GM12878 (cell line): ENCODE measurements around the gene ZNF644.

ENCODE experiments used
- EZH2 ChIP-seq: IDR thresholded peaks from 2 replicates; pipeline ENCODE4 v1.6.1; 2012; ENCODE audit warnings: low read depth, mild to moderate bottlenecking, control low read depth, inconsistent platforms, low read length, borderline replicate concordance; ENCODE audit not compliant: control insufficient read depth
- HCFC1 ChIP-seq: fragments of 150-350 bp; IDR thresholded peaks from 2 replicates; pipeline ENCODE4 v1.6.1; 2014; ENCODE audit warnings: low read length
- PRDM15 ChIP-seq: fragments of 450-650 bp; formaldehyde crosslinking; IDR thresholded peaks from 2 replicates; pipeline ENCODE4 v1.4.0; 2020; ENCODE audit warnings: mild to moderate bottlenecking, moderate library complexity
- SMC3 ChIP-seq: IDR thresholded peaks from 2 replicates; pipeline ENCODE4 v1.6.1; 2011; ENCODE audit warnings: low read length, improper control_type of control experiment, borderline replicate concordance
- ZNF24 ChIP-seq: fragments of 450-650 bp; IDR thresholded peaks from 2 replicates; pipeline ENCODE4 v1.6.1; 2017; ENCODE audit warnings: antibody characterized with exemption, mild to moderate bottlenecking
- ZSCAN29 ChIP-seq: fragments of 450-650 bp; IDR thresholded peaks from 2 replicates; pipeline ENCODE4 v1.6.1; 2017; ENCODE audit warnings: mild to moderate bottlenecking, moderate library complexity
- ZZZ3 ChIP-seq: IDR thresholded peaks from 2 replicates; pipeline ENCODE4 v1.6.1; 2011; ENCODE audit warnings: low read depth; ENCODE audit not compliant: control insufficient read depth, insufficient read length
- TF ChIP-seq, protein P1 (sequence below), 3 experiments: IDR thresholded peaks in 2 of 3; conservative IDR thresholded peaks in 1 of 3; 2 replicates each; pipeline ENCODE4 v1.5.1; 2011; ENCODE audit warnings: low read depth in 3 of 3, low read length in 3 of 3, mild to moderate bottlenecking in 3 of 3, control low read depth in 2 of 3, moderate library complexity in 2 of 3, inconsistent platforms in 1 of 3, mixed read lengths in 1 of 3; ENCODE audit not compliant: control insufficient read depth in 2 of 3, insufficient read depth in 1 of 3; ENCODE audit errors: extremely low read depth in 1 of 3

DNA sequence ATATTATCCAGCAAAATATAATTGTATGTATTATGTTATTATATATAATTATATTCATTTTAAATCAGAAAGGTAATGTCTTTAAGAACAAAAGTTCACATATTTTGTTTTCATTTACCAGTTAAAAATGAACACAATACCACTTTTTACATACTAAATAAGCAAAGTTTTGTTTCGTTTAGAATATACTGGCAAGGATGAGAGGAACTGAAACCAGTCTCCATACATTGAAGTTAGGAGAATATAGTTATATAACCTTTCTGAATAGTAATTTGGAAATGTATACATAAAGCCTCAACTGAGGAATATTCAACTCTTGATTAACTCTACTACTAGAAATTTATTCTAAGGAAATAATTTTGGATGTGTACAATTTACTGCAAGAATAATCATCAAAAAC is 110.5 kb downstream of the ZNF644 start:
- TF ChIP-seq EZH2 (no peak), ZZZ3 (no peak), PRDM15 (CRISPR knock-in tag) (no peak), HCFC1 (no peak), ZNF24 (no peak), SMC3 (no peak), ZSCAN29 (no peak)
- TF ChIP-seq, protein P1, sequence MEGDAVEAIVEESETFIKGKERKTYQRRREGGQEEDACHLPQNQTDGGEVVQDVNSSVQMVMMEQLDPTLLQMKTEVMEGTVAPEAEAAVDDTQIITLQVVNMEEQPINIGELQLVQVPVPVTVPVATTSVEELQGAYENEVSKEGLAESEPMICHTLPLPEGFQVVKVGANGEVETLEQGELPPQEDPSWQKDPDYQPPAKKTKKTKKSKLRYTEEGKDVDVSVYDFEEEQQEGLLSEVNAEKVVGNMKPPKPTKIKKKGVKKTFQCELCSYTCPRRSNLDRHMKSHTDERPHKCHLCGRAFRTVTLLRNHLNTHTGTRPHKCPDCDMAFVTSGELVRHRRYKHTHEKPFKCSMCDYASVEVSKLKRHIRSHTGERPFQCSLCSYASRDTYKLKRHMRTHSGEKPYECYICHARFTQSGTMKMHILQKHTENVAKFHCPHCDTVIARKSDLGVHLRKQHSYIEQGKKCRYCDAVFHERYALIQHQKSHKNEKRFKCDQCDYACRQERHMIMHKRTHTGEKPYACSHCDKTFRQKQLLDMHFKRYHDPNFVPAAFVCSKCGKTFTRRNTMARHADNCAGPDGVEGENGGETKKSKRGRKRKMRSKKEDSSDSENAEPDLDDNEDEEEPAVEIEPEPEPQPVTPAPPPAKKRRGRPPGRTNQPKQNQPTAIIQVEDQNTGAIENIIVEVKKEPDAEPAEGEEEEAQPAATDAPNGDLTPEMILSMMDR (IDR thresholded peaks at IDR 0.05 in 2 of 3, conservative IDR thresholded peaks at IDR 0.05 in 1 of 3; ENCODE audit: control insufficient read depth in 2 of 3, extremely low read depth in 1 of 3, insufficient read depth in 1 of 3, low read depth in 3 of 3, low read length in 3 of 3), result no peak
